CD4-positive, alpha-beta T cell treated with Interleukin-21 for 1 hour (primary cell): ENCODE measurements around the gene CRLF3.
"Not testable (repeated sequence)": the region's sequence is repeated elsewhere in the genome, so short reads cannot be mapped to it uniquely, and the experiment has no call there.

Experiments
- DNase-seq: peaks from one replicate; pipeline ENCODE4 v3.0.0-alpha.2; 2020

CRLF3 gene, protein sequence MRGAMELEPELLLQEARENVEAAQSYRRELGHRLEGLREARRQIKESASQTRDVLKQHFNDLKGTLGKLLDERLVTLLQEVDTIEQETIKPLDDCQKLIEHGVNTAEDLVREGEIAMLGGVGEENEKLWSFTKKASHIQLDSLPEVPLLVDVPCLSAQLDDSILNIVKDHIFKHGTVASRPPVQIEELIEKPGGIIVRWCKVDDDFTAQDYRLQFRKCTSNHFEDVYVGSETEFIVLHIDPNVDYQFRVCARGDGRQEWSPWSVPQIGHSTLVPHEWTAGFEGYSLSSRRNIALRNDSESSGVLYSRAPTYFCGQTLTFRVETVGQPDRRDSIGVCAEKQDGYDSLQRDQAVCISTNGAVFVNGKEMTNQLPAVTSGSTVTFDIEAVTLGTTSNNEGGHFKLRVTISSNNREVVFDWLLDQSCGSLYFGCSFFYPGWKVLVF

GRCh38 chr17:30824356-30825145 is at the start of gene CRLF3:
Gene CRLF3 (minus strand): TSS chr17:30824692. CDS start chr17:30824651, 41 bp downstream.
- DNase-seq, result peak; percentile 91

- no peak for DNase-seq
Measured at GRCh38 chr17:30869005-30869404, 44.5 kb upstream of the CRLF3 start.

DNA sequence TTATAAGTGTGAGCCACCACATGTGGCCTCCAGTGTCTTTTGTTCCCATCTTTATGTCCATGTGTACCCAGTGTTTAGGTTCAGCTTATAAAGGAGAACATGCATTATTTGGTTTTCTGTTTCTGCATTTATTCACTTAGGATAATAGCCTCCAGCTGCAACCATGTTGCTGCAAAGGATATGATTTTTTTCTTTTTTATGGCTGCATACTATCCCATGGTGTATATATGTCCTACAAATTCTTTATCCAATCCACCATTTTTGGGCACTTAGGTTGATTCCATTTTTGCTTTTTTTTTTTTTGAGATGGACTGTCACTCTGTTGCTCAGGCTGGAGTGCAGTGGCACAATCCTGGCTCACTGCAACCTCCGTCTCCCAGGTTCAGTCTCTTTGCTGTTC is 40.1 kb upstream of the CRLF3 start:
- no peak for DNase-seq

GRCh38 chr17:30858556-30859250 is 34.2 kb upstream of the CRLF3 start:
- DNase-seq, result no peak

DNA sequence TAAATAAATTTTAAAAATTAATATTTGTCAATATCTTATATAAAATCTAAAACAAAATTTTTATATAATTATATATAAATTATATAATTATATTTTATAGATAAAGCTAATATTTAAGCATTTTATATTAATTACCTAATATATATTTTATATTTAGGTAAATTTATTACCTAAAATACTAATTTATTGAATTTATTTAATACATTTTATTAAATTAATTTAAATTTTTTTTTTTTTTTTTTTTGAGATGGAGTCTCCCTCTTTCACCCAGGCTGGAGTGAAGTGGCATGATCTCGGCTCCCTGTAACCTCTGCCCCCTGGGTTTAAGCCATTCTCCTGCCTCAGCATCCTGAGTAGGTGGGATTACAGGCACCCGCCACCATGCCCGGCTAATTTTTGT is 29.7 kb upstream of the CRLF3 start:
- DNase-seq, result no peak

DNA sequence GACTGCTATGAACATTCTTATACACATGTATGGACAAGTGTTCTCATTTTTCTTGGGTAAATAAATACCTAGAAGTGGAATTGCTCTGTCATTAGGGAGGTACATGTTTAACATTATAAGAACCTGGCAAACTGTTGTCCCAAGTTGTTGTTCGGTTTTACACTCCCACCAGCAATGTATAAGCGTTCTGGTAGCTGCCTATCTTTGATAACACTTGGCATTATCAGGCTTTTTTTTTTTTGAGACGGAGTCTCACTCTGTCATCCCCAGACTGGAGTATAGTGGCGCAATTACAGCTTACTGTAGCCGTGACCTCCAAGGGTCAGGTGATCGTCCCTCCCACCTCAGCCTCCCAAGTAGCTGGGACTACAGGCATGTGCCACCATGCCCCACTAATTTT is 23.5 kb upstream of the CRLF3 start:
- no peak for DNase-seq

DNA sequence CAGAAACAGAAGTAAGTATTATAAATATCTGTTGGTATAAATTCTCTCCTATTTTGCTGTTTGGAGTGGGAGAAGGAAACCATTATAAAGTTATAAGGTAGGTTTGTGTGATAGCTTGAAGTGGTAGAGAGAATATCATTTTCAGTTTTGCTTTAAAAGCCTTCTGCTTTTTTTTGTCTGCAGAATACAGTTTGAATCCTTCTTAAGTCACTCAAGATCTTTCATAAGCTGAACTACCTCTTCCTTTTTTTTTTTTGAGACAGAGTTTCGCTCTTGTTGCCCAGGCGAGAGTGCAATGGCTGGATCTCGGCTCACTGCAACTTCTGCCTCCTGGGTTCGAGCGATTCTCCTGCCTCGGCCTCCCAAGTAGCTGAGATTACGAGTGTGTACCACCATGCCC is 16.3 kb upstream of the CRLF3 start:
- no peak for DNase-seq

DNA sequence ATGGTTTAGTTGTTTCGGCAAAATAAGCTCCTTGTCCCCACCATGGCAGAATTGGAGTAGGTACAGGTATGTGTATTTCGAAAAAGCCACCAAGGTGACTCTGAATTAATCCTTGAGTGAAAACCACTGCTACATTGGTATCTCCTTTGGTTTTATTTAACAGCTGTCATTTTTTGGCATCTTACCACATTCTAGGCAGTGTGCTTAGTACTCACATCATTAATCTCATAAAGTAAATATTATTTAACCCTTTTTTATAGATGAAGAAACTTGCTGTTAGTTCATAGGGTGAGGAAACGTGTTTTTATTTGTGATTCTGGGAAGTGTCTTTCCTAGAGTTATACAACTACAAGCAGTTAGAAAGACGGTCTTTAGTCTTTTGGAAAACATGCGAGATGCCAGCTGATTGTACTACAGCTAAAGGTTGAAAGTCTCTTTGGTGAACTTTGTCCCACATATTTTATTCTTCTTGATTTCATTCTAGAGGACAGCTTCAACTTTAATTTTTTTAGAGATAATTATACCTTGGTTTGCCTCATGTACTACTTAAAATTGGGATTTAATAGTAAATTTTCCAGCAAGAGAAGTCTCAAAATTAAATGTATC is 13.8 kb upstream of the CRLF3 start:
- no peak for DNase-seq

GRCh38 chr17:30832438-30833124 is 8.1 kb upstream of the CRLF3 start:
- no peak for DNase-seq

GRCh38 chr17:30831663-30832437 is 7.4 kb upstream of the CRLF3 start, which contains the start of gene ATAD5:
Gene ATAD5 (plus strand): TSS chr17:30831966. CDS start chr17:30832348, 382 bp downstream.
- DNase-seq, result peak; percentile 89

DNA sequence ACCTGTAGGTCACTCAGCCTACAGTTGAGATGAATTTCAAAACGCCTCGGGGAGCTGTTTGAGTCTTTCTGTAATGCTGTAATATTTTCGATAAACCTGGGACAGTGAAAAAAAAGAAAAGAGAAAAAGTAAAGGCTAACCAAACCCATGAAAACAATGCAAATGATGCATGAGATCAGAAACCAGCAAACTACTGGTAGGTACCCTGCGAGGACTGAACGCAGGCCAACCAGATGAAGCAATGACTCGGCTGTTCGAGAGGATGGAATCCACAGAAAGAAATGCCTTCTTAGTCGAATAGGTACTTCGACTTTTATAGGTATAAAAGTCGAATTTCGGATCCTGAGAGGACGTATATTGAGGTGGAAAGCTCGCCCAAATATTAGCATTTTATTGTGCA is 6.8 kb upstream of the CRLF3 start:
- DNase-seq, result no peak

- DNase-seq, result no peak
Measured at GRCh38 chr17:30829022-30829421, 4.5 kb upstream of the CRLF3 start.

GRCh38 chr17:30827082-30827481 is 2.6 kb upstream of the CRLF3 start:
- DNase-seq, result no peak

DNA sequence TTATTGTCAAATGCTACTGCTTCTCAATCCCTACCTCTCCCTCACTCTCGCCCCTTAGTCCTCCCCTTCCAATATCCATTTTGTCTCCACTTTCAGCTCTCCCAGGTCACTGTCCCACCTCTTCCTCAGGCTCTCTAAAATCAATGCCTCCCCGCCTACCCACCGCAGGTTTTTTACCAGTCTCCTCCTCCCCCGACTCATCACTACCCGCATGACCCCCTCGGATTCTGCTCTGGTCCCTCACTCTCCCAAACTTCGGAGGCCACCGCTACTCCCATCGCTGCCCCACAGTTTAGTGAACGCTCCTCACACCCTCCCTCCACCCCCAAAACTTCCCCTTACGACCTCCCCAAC is 513 bp downstream of the CRLF3 start:
- DNase-seq, result peak; percentile 39

- DNase-seq, result no peak
Measured at GRCh38 chr17:30823421-30823820, 1.1 kb downstream of the CRLF3 start.

DNA sequence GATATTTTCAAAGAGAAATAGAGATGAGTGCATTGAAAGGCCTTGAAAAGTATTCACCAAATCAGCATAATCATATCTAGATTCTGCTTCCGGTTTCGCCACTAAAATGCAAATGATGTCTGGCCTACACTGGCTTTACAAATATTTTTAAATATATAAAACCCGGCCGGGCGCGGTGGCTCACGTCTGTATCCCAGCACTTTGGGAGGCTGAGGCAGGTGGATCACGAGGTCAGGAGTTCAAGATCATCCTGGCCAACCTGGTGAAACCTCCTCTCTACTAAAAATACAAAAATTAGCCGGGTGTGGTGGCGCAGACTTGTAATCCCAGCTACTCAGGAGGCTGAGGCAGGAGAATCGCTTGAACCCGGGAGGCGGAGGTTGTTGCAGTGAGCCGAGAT is 1.6 kb downstream of the CRLF3 start:
- peak; percentile 43 for DNase-seq

GRCh38 chr17:30821871-30822723 is 2.4 kb downstream of the CRLF3 start:
- DNase-seq, result peak; percentile 29

- no peak for DNase-seq
Measured at GRCh38 chr17:30819971-30820705, 4.4 kb downstream of the CRLF3 start.

DNA sequence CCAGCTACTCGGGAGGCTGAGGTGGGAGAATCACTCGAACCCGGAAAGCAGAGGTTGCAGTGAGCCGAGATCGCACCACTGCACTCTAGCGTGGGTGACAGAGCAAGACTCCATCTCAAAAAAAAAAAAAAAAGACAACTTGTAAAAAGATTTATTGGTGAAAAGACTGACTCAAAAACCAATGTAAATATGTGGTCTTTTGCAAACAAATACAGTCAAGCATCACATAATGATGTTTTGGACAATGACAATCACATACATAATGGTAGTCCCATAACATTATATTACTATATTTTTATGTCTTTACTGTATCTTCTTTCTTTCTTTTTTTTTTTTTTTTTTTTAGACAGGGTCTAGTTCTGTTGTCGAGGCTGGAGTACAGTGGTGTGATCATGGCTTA is 8.3 kb downstream of the CRLF3 start:
- no peak for DNase-seq

GRCh38 chr17:30814860-30815259 is 9.6 kb downstream of the CRLF3 start:
- DNase-seq, result not testable (repeated sequence)
